GM12865 (cell line): Measurements from ENCODE around the gene CDS2.

Experiments
- DNase-seq: peaks from one replicate; pipeline ENCODE4 v3.0.0; 2010; ENCODE audit warnings: low read depth
- H3K4me3 ChIP-seq: 2 replicates; pipeline ENCODE4 v1.5.1; 2011; ENCODE audit warnings: mild to moderate bottlenecking, low read depth, low read length, control low read depth
- CTCF ChIP-seq: IDR thresholded peaks from 2 replicates; pipeline ENCODE4 v1.5.1; 2011; ENCODE audit warnings: low read length, control low read depth, low read depth, inconsistent platforms; ENCODE audit not compliant: insufficient read depth; ENCODE audit errors: missing control alignments

The CDS2 gene

GRCh38 chr20:5104479-5104878, 22.3 kb upstream of the CDS2 start:
- TF ChIP-seq CTCF: no peak
- DNase-seq: no peak
- no peak overlapping the region for H3K4me3 ChIP-seq

- no peak for DNase-seq
- no peak overlapping the region for H3K4me3 ChIP-seq
- TF ChIP-seq CTCF: no peak
These were observed 17.5 kb upstream of the CDS2 start for GRCh38 chr20:5109276-5109675.

GRCh38 chr20:5113615-5113986, 13.2 kb upstream of the CDS2 start:
- peak overlapping the region; percentile 91 for H3K4me3 ChIP-seq
- DNase-seq: no peak
- no peak for TF ChIP-seq CTCF

GRCh38 chr20:5114403-5114802, 12.4 kb upstream of the CDS2 start:
- H3K4me3 ChIP-seq: no peak overlapping the region
- TF ChIP-seq CTCF: no peak
- no peak for DNase-seq

GRCh38 chr20:5116875-5117274, 9.9 kb upstream of the CDS2 start:
- H3K4me3 ChIP-seq: peak overlapping the region; percentile 82
- DNase-seq: no peak
- TF ChIP-seq CTCF: no peak

GRCh38 chr20:5118220-5119142, 8.3 kb upstream of the CDS2 start:
- peak overlapping the region; percentile 82 for H3K4me3 ChIP-seq
- DNase-seq: no peak
- no peak for TF ChIP-seq CTCF

- no peak for TF ChIP-seq CTCF
- no peak for DNase-seq
- peak overlapping the region; percentile 82 for H3K4me3 ChIP-seq
These were observed 7.7 kb upstream of the CDS2 start for GRCh38 chr20:5119143-5119434.
